M059J (cell line): ENCODE measurements around the gene RIPK4. TPM values are rescaled to one million over a fixed set of nuclear protein-coding genes. Genes with fewer than 3 reads are reported as not detected.
"Not testable (repeated sequence)": the region's sequence is repeated elsewhere in the genome, so short reads cannot be mapped to it uniquely, and the experiment has no call there.

Source experiments
- DNase-seq: peaks from one replicate; pipeline ENCODE4 v3.0.0-alpha.2; 2012; ENCODE audit warnings: low read depth
- total RNA-seq: library from RNA; depleted of rRNA; stranded (reverse); fragments of >200 nt; shearing (Covaris generic); gene quantifications from 2 replicates; pipeline ENCODE4 v1.2.3, GENCODE V29; 2014

Gene RIPK4
- total RNA-seq, 1 experiment from 2014 or later, result 20.5 TPM

DNA sequence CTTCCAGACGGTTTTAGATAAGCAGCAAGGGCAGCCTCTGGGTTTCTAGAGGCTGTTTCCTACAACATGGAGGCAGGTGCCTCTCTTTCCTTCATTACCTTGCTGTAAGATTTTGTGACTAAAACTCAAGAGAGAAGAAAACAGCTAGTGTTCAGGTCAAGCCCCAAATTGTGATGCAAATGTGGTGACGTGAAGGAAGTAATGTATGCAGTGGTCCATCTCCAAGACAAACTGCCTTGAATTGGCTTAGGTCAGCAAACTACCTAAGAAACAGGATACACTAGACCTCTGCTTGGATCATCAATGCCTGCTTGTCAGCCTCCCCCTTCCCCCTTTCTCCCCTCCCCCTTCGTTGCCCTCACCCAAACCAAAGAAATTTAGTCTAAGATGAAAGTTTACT, 28.9 kb upstream of the RIPK4 start:
- DNase-seq, result no peak

GRCh38 chr21:41794600-41794999, 27.7 kb upstream of the RIPK4 start:
- no peak for DNase-seq

GRCh38 chr21:41792711-41793110, 25.9 kb upstream of the RIPK4 start:
- no peak for DNase-seq

DNA sequence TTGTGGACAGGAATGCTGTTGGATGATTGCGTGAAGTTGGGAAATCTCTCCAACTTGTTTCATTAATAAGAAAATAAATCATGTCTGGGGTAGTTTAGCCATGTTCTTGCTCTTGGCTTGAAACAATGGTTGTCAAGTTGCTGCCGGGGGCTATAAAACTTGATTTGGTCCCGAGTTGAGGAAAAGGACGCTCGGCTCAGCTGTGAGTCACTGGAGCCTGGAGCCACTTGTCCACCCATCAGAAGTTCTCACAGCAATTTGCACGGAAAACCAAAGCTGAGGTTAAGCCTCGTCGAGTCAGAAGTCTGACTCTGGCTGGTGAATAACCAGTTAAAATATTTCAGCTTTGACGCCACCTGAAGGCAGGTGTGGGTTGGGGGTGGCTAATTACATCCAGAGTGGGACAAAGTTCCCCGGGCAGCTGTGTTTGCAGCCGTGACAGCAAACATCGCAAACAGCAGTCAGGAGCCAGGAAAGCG, 19.7 kb upstream of the RIPK4 start:
- peak; percentile 100 for DNase-seq

GRCh38 chr21:41785262-41785661, 18.4 kb upstream of the RIPK4 start:
- DNase-seq, result not testable (repeated sequence)

GRCh38 chr21:41784456-41785102, 17.7 kb upstream of the RIPK4 start:
- no peak for DNase-seq

DNA sequence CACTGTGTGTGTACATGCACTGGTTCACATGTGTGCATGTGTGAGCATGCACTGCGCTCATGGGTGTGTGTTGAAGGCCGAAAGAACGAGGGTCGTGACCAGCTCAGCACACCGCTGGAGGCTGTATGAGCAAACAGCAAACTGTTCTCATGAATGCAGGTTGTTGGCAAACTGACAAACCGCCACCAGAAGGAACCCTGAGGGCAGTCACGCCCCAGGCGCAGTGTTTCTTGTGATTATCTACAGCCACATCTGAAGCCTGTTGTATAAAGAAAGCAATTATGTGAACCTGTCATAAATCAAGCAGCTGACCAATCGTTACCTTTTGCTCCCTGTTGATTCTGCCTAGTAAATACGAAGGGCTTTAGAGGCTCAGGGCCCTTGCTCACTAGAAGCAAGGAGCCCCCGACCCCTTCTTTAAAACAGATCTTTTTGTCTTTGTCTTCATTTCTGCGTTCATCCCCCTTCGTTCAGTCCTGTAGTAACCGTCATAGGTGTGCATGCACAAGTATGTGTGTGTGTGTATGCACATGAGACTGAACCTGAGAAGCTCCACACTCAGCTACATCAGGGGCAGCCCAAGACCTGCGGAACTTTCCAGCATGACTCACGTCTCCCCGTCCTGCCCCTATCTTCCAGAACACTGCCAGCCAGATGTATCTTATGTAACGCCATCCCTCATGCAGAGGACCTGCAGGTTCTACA, 16.8 kb upstream of the RIPK4 start:
- DNase-seq, result peak; percentile 100

DNA sequence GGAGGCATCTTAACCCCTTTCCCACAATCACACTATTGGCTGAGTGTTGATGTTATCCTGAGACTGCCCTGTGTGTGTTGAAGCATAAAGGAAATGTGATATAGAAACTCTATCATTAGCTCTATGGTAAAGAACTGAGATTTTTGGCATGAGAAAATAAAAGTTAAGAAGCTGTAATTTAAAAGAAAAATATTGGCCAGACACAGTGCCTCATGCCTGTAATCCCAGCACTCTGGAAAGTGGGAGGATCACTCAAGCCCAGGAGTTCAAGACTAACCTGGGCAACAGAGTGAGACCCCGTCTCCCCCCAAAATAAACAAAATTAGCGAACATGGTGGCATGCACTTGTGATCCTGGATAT, 14.2 kb upstream of the RIPK4 start:
- DNase-seq, result peak; percentile 26

- no peak for DNase-seq
Measured at GRCh38 chr21:41780337-41781049, 13.6 kb upstream of the RIPK4 start.

DNA sequence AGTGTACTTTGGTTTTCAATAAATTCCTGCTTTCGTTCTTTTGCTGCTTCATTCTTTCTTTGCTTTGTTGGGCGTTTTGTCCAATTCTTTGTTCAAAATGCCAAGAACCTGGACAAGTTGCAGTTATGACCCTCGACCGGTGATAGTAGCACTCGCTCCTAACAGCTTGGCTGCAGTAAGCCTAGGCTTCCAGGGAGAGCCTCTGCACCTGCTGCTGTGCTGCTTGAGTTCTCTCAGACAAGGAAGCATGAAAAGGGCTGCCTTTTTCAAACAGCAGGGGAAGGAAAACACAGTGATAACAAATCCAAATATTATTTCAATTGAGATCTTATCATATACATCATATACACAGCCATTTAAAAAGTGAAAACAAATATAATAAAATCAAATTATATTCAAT, 12.8 kb upstream of the RIPK4 start:
- peak; percentile 40 for DNase-seq

GRCh38 chr21:41778930-41779600, 12.2 kb upstream of the RIPK4 start:
- DNase-seq, result peak; percentile 89

DNA sequence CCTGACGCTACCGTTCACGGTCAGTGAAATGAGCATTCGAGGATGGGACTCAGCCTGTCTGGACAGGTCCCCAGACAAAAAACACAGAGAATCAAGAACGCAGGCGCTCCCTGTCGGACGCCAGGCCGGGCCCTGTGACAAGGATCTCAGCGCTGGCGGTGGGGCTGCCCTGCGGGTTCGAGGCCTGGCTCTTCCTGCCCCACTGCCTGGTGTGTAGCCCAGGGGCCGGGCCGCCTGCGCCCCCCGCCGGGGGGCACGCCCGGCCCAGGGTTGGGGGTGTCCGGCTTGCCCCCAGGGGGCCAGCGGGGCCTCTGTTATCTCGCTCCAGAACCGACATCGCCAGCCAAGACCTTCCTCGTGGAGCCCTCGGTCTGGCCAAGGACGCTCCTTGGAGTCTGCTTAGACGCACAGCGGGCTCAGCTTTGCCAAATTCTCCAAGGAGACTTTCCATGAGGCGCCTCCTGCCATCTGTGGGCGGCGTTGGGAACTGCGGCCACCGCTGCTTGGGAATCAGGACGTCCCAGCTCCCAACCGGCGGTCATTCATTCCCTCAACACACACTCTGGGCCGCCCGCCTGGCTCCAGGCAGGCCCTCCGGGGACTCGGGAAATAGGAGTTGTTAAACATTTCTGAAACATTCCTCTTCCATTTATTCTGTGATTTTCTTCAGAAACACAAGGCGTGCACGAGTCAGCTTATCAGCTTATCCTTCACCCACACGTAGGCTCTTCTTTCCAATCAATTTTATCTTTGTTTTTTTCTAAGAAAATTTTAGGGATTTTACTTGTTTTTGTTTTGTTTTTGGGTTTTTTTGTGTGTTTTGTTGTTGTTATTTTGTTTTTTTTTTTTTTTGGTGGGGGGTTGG, 11.3 kb upstream of the RIPK4 start:
- peak; percentile 97 for DNase-seq

DNA sequence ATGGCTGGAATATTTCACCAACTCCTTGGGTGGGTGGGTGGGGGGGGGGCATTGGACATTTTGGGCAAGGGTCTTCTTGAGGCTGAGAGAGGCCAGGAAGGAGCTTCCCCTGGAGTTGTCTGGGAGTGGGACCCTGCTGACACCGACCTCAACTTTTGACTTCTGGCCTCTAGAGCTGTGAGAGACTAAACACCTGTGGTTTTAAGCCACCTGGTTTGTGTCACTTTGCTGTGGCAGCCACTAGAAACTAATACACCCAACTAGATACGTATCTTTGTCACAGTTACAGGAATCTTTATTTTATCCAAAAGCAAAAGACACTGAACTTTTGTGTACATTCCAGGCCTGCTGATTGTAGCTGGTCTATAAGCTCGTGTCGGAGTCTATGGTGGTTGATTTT, 9.9 kb upstream of the RIPK4 start:
- DNase-seq, result no peak

GRCh38 chr21:41775149-41775472, 8.3 kb upstream of the RIPK4 start:
- no peak for DNase-seq

- no peak for DNase-seq
Measured at GRCh38 chr21:41774467-41775148, 7.8 kb upstream of the RIPK4 start.

GRCh38 chr21:41772351-41773080, 5.7 kb upstream of the RIPK4 start:
- no peak for DNase-seq

DNA sequence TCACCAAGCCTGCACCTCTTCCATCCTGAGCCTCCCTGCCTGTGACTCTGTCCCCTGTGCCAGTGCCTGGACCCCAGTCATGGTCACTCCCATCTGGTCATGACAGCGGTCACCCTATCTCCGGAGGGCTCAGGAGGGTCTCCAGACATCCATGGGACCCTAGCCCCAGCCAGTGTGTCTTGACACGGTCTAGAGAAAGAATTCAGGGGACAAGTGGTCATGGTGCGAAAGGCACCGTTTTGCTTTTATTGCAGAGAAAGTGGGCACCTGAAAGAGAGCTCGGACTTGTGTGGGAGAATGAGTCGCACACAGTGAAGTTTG, 4.7 kb upstream of the RIPK4 start:
- DNase-seq, result no peak

DNA sequence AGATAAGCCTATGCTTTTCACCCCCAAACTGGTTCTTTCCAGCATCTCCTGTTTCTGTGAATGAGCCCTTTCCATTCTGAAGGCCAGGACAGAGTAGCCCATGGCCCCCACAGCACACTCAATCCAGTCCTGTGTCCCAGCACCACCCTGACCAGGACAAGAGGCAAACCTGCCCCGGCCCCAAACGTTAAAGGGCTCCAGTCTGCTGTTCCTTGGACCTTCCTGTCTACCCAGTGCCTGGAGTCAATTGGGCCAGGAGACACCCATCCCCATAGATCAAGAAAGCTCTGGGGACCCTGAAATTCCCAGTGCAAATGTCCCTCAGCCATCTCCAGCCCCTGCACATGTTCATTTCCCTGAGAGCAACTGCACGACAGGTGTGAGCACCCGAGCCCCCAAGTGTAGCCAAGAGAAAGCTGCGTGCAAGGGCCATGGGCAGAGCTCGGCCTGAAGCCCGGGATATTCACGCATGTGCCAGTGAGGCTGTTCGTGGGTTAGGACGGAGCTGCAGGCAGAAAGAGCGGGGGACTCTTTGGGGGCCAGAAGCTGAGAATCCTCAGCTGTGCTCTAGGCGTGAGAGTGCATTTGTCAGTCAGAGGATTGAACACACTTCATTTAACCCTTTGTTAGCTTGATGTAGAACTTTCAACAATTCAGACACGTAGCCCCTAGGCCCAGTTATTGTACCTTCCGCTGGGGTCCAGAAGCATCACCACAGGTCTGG, 4.2 kb upstream of the RIPK4 start:
- no peak for DNase-seq

DNA sequence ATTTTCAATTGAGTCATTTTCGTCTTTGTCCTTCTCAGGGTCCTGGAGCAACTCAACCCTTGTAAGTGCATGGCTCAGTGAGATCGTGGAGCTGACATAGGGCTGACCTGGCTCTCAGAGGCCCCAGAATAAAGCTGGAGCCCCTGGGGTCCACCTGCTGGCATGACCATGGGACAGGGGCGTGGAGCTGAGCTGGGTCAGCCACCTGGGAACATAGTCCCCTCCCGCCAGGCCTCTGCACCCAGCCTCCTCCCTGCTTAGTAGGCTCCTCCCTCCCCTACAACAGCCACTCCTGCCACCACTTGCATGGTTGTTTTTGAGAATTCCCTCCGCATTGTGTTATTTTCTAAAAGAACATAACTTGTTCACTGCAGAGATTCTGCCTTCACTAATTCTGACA, 3.1 kb upstream of the RIPK4 start:
- DNase-seq, result no peak

- no peak for DNase-seq
Measured at GRCh38 chr21:41769521-41769920, 2.7 kb upstream of the RIPK4 start.
